Body of pancreas (tissue), 4 donors: ENCODE data around the gene SRRM5. TPM values are rescaled to one million over a fixed set of nuclear protein-coding genes. Genes with fewer than 3 reads are reported as not detected.

ENCODE experiments used
- ATAC-seq: fragments of 150-250 bp; one replicate; pipeline ENCODE4 v1.9.1; 2016
- DNase-seq, 4 donors: peaks; one replicate each; pipeline ENCODE4 v3.0.0-alpha.2; 2019
- H3K27ac ChIP-seq, 4 donors: fragments of 200-600 bp; sonication (generic); 1 replicate in 3 of 4; 2 replicates in 1 of 4; pipeline versions ENCODE4 v1.5.1 to v1.6.1; 2016 to 2019; ENCODE audit warnings: mild to moderate bottlenecking in 1 of 4, mixed read lengths in 1 of 4, moderate library complexity in 1 of 4
- H3K27me3 ChIP-seq, 2 donors: fragments of 200-600 bp; sonication (generic); one replicate each; pipeline ENCODE4 v1.6.0; 2016; ENCODE audit warnings: mild to moderate bottlenecking in 1 of 2
- H3K36me3 ChIP-seq, 2 donors: fragments of 200-600 bp; sonication (generic); replicated peaks in 1 of 2; 2 replicates each; pipeline ENCODE4 v1.5.1; 2016; ENCODE audit warnings: low read depth in 2 of 2; ENCODE audit not compliant: insufficient read depth in 1 of 2
- H3K4me1 ChIP-seq: fragments of 200-600 bp; sonication (generic); one replicate; pipeline ENCODE4 v1.6.0; 2016
- H3K4me3 ChIP-seq, 2 donors: fragments of 200-600 bp; sonication (generic); 1 replicate in 1 of 2; 2 replicates in 1 of 2; pipeline ENCODE4 v1.5.1; 2016 to 2019
- H3K9me3 ChIP-seq, 3 donors: fragments of 200-600 bp; sonication (generic); 1 replicate in 2 of 3; 2 replicates in 1 of 3; pipeline ENCODE4 v1.5.1; 2016
- POLR2A ChIP-seq, 3 donors: fragments of 450-650 bp; IDR thresholded peaks; one replicate each; pipeline ENCODE4 v1.6.1; 2016; ENCODE audit warnings: antibody characterized with exemption in 3 of 3, mild to moderate bottlenecking in 2 of 3
- WGBS, 2 donors: methylation state at CpG; one replicate each; pipeline ENCODE4 v1.1.5; 2017; 5-methylcytosine and 5-hydroxymethylcytosine counted together
- intact Hi-C: fragments of 100-400 bp; cut with DNase I; formaldehyde crosslinking; loops from one replicate; pipeline ENCODE4 v1.15.1; 2023
- total RNA-seq, 2 donors: library from RNA; depleted of rRNA; stranded (reverse); fragments of >200 nt; gene quantifications; one replicate each; pipeline ENCODE4 v1.1.0, GENCODE V29; 2016
- TF ChIP-seq, protein P1 (sequence below), 7 experiments: fragments of 450-650 bp in 4 of 7; fragments of 200-600 bp in 3 of 7; sonication (generic) in 3 of 7; IDR thresholded peaks; one replicate each; pipeline ENCODE4 v1.5.1; 2016 to 2019; ENCODE audit warnings: antibody characterized with exemption in 7 of 7

SRRM5 gene
- total RNA-seq, 2 donors from 2014 or later: 0.33 to 2.1 TPM

DNA sequence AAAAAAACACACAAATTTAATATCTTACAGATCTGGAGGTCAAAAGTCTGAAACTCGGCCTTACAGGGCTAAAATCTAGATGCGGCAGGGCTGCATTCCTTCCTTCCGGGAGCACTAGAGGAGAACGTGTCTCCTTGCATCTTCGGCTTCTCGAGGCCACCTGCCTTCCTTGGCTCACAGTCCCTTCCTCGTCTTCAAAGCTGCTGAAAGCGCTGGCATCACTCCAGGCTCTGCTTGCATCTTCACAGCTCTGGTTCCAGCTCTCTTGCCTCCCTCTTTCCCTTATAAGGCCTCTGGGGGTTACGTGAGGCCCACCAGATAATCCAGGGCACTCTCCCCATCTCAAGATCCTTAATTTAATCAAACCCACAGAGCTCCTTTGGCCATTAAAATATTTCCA, 47.1 kb upstream of the SRRM5 start:
- no peak for DNase-seq
- ATAC-seq: no peak
- WGBS, 2 donors: 73 to 88% methylated on average over 9 of the region's 9 CpGs
- H3K27me3 ChIP-seq: no peaks in the 10 kb centered on the region
- H3K4me1 ChIP-seq: no peaks in the 10 kb centered on the region
- intact Hi-C loops: loop anchor here (5.0 kb wide), 1 partner anchor 38 kb away; no protein-coding TSS in a partner anchor
- no peak overlapping the region for H3K27ac ChIP-seq
- no peaks in the 10 kb centered on the region for H3K9me3 ChIP-seq
- no peaks in the 10 kb centered on the region for H3K36me3 ChIP-seq
- TF ChIP-seq, protein P1, sequence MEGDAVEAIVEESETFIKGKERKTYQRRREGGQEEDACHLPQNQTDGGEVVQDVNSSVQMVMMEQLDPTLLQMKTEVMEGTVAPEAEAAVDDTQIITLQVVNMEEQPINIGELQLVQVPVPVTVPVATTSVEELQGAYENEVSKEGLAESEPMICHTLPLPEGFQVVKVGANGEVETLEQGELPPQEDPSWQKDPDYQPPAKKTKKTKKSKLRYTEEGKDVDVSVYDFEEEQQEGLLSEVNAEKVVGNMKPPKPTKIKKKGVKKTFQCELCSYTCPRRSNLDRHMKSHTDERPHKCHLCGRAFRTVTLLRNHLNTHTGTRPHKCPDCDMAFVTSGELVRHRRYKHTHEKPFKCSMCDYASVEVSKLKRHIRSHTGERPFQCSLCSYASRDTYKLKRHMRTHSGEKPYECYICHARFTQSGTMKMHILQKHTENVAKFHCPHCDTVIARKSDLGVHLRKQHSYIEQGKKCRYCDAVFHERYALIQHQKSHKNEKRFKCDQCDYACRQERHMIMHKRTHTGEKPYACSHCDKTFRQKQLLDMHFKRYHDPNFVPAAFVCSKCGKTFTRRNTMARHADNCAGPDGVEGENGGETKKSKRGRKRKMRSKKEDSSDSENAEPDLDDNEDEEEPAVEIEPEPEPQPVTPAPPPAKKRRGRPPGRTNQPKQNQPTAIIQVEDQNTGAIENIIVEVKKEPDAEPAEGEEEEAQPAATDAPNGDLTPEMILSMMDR (IDR thresholded peaks at IDR 0.05): no peak
- TF ChIP-seq POLR2A (IDR thresholded peaks at IDR 0.05): no peak
- H3K4me3 ChIP-seq: no peak overlapping the region

- ATAC-seq: no peak
- 52 to 70% methylated on average over 5 of the region's 5 CpGs for WGBS, 2 donors
Measured at GRCh38 chr19:43569657-43570056, 42.2 kb upstream of the SRRM5 start.

GRCh38 chr19:43570174-43570791, 41.6 kb upstream of the SRRM5 start:
- H3K4me3 ChIP-seq: no peak overlapping the region
- H3K9me3 ChIP-seq: no peaks in the 10 kb centered on the region
- ATAC-seq: no peak
- no peaks in the 10 kb centered on the region for H3K27me3 ChIP-seq
- TF ChIP-seq, protein P1 (IDR thresholded peaks at IDR 0.05): no peak
- no peak for TF ChIP-seq POLR2A (IDR thresholded peaks at IDR 0.05)
- H3K4me1 ChIP-seq: peaks cover 7% of the 10 kb centered on the region
- 76 to 77% methylated on average over 3 to 5 of the region's 5 CpGs for WGBS, 2 donors
- H3K36me3 ChIP-seq: no peaks in the 10 kb centered on the region
- DNase-seq: peak in 1 of 4 donors; percentile 26
- no peak overlapping the region for H3K27ac ChIP-seq
- intact Hi-C loops: no loop called here

More at GRCh38 chr19:43569657-43570056, 42.2 kb upstream of the SRRM5 start:
- Histone ChIP-seq H3K36me3 (no peaks in the 10 kb centered on the region), H3K4me1 (peaks cover 4% of the 10 kb centered on the region), H3K27me3 (no peaks in the 10 kb centered on the region), H3K9me3 (no peaks in the 10 kb centered on the region), H3K4me3 (no peak overlapping the region), H3K27ac (no peak overlapping the region)
- intact Hi-C loops: loop anchor here (5.0 kb wide), 1 partner anchor 33 kb away; no protein-coding TSS in a partner anchor
- DNase-seq: no peak
- no peak for TF ChIP-seq POLR2A (IDR thresholded peaks at IDR 0.05)
- TF ChIP-seq, protein P1 (IDR thresholded peaks at IDR 0.05): no peak

GRCh38 chr19:43572171-43572588, 39.7 kb upstream of the SRRM5 start:
- Histone ChIP-seq H3K27ac (no peak overlapping the region), H3K27me3 (no peaks in the 10 kb centered on the region), H3K4me3 (no peak overlapping the region), H3K4me1 (peaks cover 12% of the 10 kb centered on the region), H3K9me3 (no peaks in the 10 kb centered on the region), H3K36me3 (no peaks in the 10 kb centered on the region)
- DNase-seq (no peak), ATAC-seq (no peak)
- TF ChIP-seq, protein P1 (IDR thresholded peaks at IDR 0.05): no peak
- TF ChIP-seq POLR2A (IDR thresholded peaks at IDR 0.05): no peak
- intact Hi-C loops: no loop called here
- WGBS, 2 donors: 67 to 74% methylated on average over 3 of the region's 3 CpGs
